ENCODE measurements around the gene NDUFS6.

The NDUFS6 gene

GRCh38 chr5:1801222-1801966 lies at the start of gene NDUFS6:
TSS of gene NDUFS6 (plus strand) at chr5:1801407. CDS start at chr5:1801418, 11 bp downstream.
- peak within 1 kb of the TSS; percentile 94 for H3K27ac Mint-ChIP-seq
- H3K27me3 Mint-ChIP-seq, result no peaks in the 10 kb centered on the region
- peak; percentile 87 for DNase-seq
- peaks cover 54% of the 10 kb centered on the region for H3K4me1 Mint-ChIP-seq
- peak; percentile 59 for ATAC-seq
- no peaks in the 10 kb centered on the region for H3K9me3 Mint-ChIP-seq
- peaks cover 58% of the 10 kb centered on the region for H3K36me3 Mint-ChIP-seq (ENCODE audit: low read depth)
- peak within 1 kb of the TSS; percentile 94 for H3K4me3 Mint-ChIP-seq

GRCh38 chr5:1751864-1752822 lies 49.1 kb upstream of the NDUFS6 start:
- no peaks in the 10 kb centered on the region for H3K4me1 Mint-ChIP-seq
- peaks cover 2% of the 10 kb centered on the region for H3K27me3 Mint-ChIP-seq
- no peaks in the 10 kb centered on the region for H3K9me3 Mint-ChIP-seq
- no peak overlapping the region for H3K4me3 Mint-ChIP-seq
- no peak overlapping the region for H3K27ac Mint-ChIP-seq
- H3K36me3 Mint-ChIP-seq (ENCODE audit: low read depth), result no peaks in the 10 kb centered on the region
- ATAC-seq (no peak), DNase-seq (no peak)

GRCh38 chr5:1752881-1753280 lies 48.3 kb upstream of the NDUFS6 start:
- peaks cover 2% of the 10 kb centered on the region for H3K27me3 Mint-ChIP-seq
- H3K9me3 Mint-ChIP-seq, result no peaks in the 10 kb centered on the region
- no peak overlapping the region for H3K27ac Mint-ChIP-seq
- H3K4me3 Mint-ChIP-seq, result no peak overlapping the region
- no peak for DNase-seq
- ATAC-seq, result no peak
- no peaks in the 10 kb centered on the region for H3K36me3 Mint-ChIP-seq (ENCODE audit: low read depth)
- H3K4me1 Mint-ChIP-seq, result no peaks in the 10 kb centered on the region

GRCh38 chr5:1753490-1753889 lies 47.7 kb upstream of the NDUFS6 start:
- Mint-ChIP-seq H3K27me3 (peaks cover 2% of the 10 kb centered on the region), H3K27ac (no peak overlapping the region), H3K4me1 (no peaks in the 10 kb centered on the region), H3K36me3 (ENCODE audit: low read depth) (peaks cover 3% of the 10 kb centered on the region), H3K9me3 (no peaks in the 10 kb centered on the region), H3K4me3 (no peak overlapping the region)
- ATAC-seq (no peak), DNase-seq (no peak)

GRCh38 chr5:1754531-1755220 lies 46.5 kb upstream of the NDUFS6 start:
- Mint-ChIP-seq H3K36me3 (ENCODE audit: low read depth) (peaks cover 4% of the 10 kb centered on the region), H3K27ac (no peak overlapping the region), H3K9me3 (no peaks in the 10 kb centered on the region), H3K27me3 (peaks cover 4% of the 10 kb centered on the region), H3K4me3 (no peak overlapping the region), H3K4me1 (no peaks in the 10 kb centered on the region)
- no peak for ATAC-seq
- no peak for DNase-seq

GRCh38 chr5:1755321-1755949 lies 45.8 kb upstream of the NDUFS6 start:
- H3K9me3 Mint-ChIP-seq, result no peaks in the 10 kb centered on the region
- no peak overlapping the region for H3K27ac Mint-ChIP-seq
- no peak overlapping the region for H3K4me3 Mint-ChIP-seq
- peaks cover 4% of the 10 kb centered on the region for H3K36me3 Mint-ChIP-seq (ENCODE audit: low read depth)
- ATAC-seq, result no peak
- H3K4me1 Mint-ChIP-seq, result no peaks in the 10 kb centered on the region
- peaks cover 4% of the 10 kb centered on the region for H3K27me3 Mint-ChIP-seq
- DNase-seq, result no peak

GRCh38 chr5:1756481-1756880 lies 44.7 kb upstream of the NDUFS6 start:
- Mint-ChIP-seq H3K36me3 (ENCODE audit: low read depth) (peaks cover 4% of the 10 kb centered on the region), H3K4me1 (no peaks in the 10 kb centered on the region), H3K4me3 (no peak overlapping the region), H3K9me3 (no peaks in the 10 kb centered on the region), H3K27ac (no peak overlapping the region), H3K27me3 (peaks cover 4% of the 10 kb centered on the region)
- no peak for ATAC-seq
- no peak for DNase-seq

GRCh38 chr5:1757511-1757910 lies 43.7 kb upstream of the NDUFS6 start:
- no peak for ATAC-seq
- Mint-ChIP-seq H3K27ac (no peak overlapping the region), H3K36me3 (ENCODE audit: low read depth) (peaks cover 4% of the 10 kb centered on the region), H3K9me3 (no peaks in the 10 kb centered on the region), H3K4me1 (no peaks in the 10 kb centered on the region), H3K4me3 (no peak overlapping the region), H3K27me3 (peaks cover 8% of the 10 kb centered on the region)
- DNase-seq, result no peak

GRCh38 chr5:1758574-1758973 lies 42.6 kb upstream of the NDUFS6 start:
- Mint-ChIP-seq H3K27ac (no peak overlapping the region), H3K36me3 (ENCODE audit: low read depth) (peaks cover 4% of the 10 kb centered on the region)

GRCh38 chr5:1759378-1759970 lies 41.7 kb upstream of the NDUFS6 start:
- ATAC-seq (no peak), DNase-seq (no peak)
- Mint-ChIP-seq H3K27me3 (peaks cover 18% of the 10 kb centered on the region), H3K27ac (no peak overlapping the region), H3K36me3 (ENCODE audit: low read depth) (peaks cover 4% of the 10 kb centered on the region), H3K4me3 (no peak overlapping the region), H3K4me1 (no peaks in the 10 kb centered on the region), H3K9me3 (no peaks in the 10 kb centered on the region)

More at GRCh38 chr5:1758574-1758973, 42.6 kb upstream of the NDUFS6 start:
- Mint-ChIP-seq H3K4me1 (no peaks in the 10 kb centered on the region), H3K4me3 (no peak overlapping the region), H3K9me3 (no peaks in the 10 kb centered on the region), H3K27me3 (peaks cover 13% of the 10 kb centered on the region)
- DNase-seq (no peak), ATAC-seq (no peak)

GRCh38 chr5:1760231-1760630 lies 41.0 kb upstream of the NDUFS6 start:
- DNase-seq, result no peak
- ATAC-seq, result no peak
- Mint-ChIP-seq H3K4me3 (no peak overlapping the region), H3K27me3 (peaks cover 21% of the 10 kb centered on the region), H3K4me1 (no peaks in the 10 kb centered on the region), H3K36me3 (ENCODE audit: low read depth) (peaks cover 4% of the 10 kb centered on the region), H3K27ac (no peak overlapping the region), H3K9me3 (no peaks in the 10 kb centered on the region)

- H3K27ac Mint-ChIP-seq, result no peak overlapping the region
- DNase-seq, result no peak
These were observed 40.4 kb upstream of the NDUFS6 start for GRCh38 chr5:1760656-1761452.

GRCh38 chr5:1761453-1761755 lies 39.8 kb upstream of the NDUFS6 start:
- no peak overlapping the region for H3K27ac Mint-ChIP-seq
- DNase-seq (no peak), ATAC-seq (no peak)
- H3K36me3 Mint-ChIP-seq (ENCODE audit: low read depth), result peaks cover 4% of the 10 kb centered on the region
- H3K4me3 Mint-ChIP-seq, result no peak overlapping the region
- no peaks in the 10 kb centered on the region for H3K9me3 Mint-ChIP-seq
- peaks cover 21% of the 10 kb centered on the region for H3K27me3 Mint-ChIP-seq
- H3K4me1 Mint-ChIP-seq, result no peaks in the 10 kb centered on the region

More at GRCh38 chr5:1760656-1761452, 40.4 kb upstream of the NDUFS6 start:
- ATAC-seq, result no peak
- Mint-ChIP-seq H3K4me1 (no peaks in the 10 kb centered on the region), H3K36me3 (ENCODE audit: low read depth) (peaks cover 4% of the 10 kb centered on the region), H3K9me3 (no peaks in the 10 kb centered on the region), H3K4me3 (no peak overlapping the region), H3K27me3 (peaks cover 21% of the 10 kb centered on the region)
